GM13977 (cell line): ENCODE measurements around the gene BTN1A1.

ENCODE experiments used
- DNase-seq: peaks from one replicate; pipeline ENCODE4 v3.0.0; 2012; ENCODE audit warnings: low spot score
- CTCF ChIP-seq: IDR thresholded peaks from 2 replicates; pipeline ENCODE4 v1.5.1; 2012; ENCODE audit warnings: mild to moderate bottlenecking, control low read depth; ENCODE audit not compliant: insufficient read depth; ENCODE audit errors: extremely low read depth, missing control alignments
- in situ Hi-C: fragments of 300-500 bp; cut with MboI; formaldehyde crosslinking; loops from one replicate; pipeline ENCODE4 v1.12.0; 2022; ENCODE audit warnings: low sequenced_read_pairs, low pct_unique_long_range_greater_than_20kb, mixed read lengths, inconsistent platforms; ENCODE audit not compliant: unreplicated experiment

The BTN1A1 gene

GRCh38 chr6:26530203-26530602 lies 30.1 kb downstream of the BTN1A1 start:
- TF ChIP-seq CTCF, result no peak
- in situ Hi-C loops, result no loop called here
- DNase-seq, result no peak

GRCh38 chr6:26531897-26532296 lies 31.8 kb downstream of the BTN1A1 start:
- DNase-seq, result no peak
- no peak for TF ChIP-seq CTCF
- in situ Hi-C loops, result no loop called here

- DNase-seq, result peak; percentile 75
- TF ChIP-seq CTCF, result no peak
- in situ Hi-C loops, result no loop called here
Measured at GRCh38 chr6:26532699-26533531, 32.8 kb downstream of the BTN1A1 start.

- in situ Hi-C loops, result no loop called here
- no peak for TF ChIP-seq CTCF
- no peak for DNase-seq
Measured at GRCh38 chr6:26533532-26533931, 33.4 kb downstream of the BTN1A1 start.

GRCh38 chr6:26534681-26535465 lies 34.8 kb downstream of the BTN1A1 start:
- in situ Hi-C loops, result no loop called here
- TF ChIP-seq CTCF, result no peak
- DNase-seq, result no peak

- in situ Hi-C loops, result no loop called here
- peak; percentile 47 for DNase-seq
- no peak for TF ChIP-seq CTCF
Measured at GRCh38 chr6:26536571-26537159, 36.6 kb downstream of the BTN1A1 start.
